UCSD-AML1 (cell line): ENCODE results near the gene TACC2.
"Not testable (repeated sequence)": the region's sequence is repeated elsewhere in the genome, so short reads cannot be mapped to it uniquely, and the experiment has no call there.

Experiments used
- DNase-seq: peaks from one replicate; lab custom pipeline; 2025; ENCODE audit not compliant: unreplicated experiment; lab: John Stamatoyannopoulos, UW

Gene TACC2

DNA sequence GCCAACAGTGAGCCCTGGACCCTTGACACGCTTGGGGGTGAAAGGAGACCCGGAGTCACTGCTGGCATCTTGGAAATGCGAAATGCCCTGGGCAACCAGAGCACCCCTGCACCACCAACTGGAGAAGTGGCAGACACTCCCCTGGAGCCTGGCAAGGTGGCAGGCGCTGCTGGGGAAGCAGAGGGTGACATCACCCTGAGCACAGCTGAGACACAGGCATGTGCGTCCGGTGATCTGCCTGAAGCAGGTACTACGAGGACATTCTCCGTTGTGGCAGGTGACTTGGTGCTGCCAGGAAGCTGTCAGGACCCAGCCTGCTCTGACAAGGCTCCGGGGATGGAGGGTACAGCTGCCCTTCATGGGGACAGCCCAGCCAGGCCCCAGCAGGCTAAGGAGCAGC is 98.5 kb downstream of the TACC2 start:
- DNase-seq, result no peak

- no peak for DNase-seq
Observed at GRCh38 chr10:122089311-122090017, 100.5 kb downstream of the TACC2 start.

DNA sequence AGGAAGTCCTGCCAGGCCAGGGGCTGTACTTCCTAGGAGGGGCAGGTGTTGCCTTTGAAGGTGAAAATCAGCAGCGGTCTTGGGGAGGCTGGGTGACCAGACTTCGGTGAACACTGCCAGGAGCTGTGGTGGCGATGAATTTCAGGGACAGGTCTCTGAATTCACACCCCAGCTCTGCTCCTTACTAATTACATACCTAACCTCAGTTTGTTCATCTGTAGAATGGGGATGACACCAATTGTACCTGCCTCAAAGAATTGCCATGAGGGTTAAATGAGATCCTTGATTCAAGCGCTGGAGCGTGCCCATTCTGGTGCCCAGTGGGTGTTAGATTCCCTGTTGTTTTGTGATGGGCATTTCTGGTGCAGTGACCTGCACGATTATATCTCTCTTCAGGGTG is 102.8 kb downstream of the TACC2 start:
- no peak for DNase-seq

- no peak for DNase-seq
Observed at GRCh38 chr10:122093076-122093475, 104.1 kb downstream of the TACC2 start.

- DNase-seq, result not testable (repeated sequence)
Observed at GRCh38 chr10:122096181-122096580, 107.2 kb downstream of the TACC2 start.

DNA sequence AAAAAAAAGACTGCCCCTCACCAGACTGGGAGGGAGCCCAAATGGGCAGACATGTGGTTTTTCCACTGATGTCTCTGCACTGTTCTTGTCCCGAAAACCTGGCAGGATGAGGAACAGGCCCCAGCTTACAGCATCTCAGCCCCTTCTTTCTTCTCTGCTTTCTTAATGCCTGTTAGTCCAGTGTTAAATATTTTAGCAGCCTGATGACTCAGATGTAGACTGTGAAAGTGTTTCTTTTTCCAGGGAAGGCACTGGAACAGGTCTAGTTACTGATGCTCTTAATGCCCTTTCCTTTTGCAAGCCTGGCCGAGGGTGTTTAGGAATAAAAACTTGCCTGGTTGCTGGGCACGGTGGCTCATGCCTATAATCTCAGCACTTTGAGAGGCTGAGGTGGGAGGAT is 107.7 kb downstream of the TACC2 start:
- no peak for DNase-seq

- no peak for DNase-seq
Observed at GRCh38 chr10:122097935-122098334, 109.0 kb downstream of the TACC2 start.

DNA sequence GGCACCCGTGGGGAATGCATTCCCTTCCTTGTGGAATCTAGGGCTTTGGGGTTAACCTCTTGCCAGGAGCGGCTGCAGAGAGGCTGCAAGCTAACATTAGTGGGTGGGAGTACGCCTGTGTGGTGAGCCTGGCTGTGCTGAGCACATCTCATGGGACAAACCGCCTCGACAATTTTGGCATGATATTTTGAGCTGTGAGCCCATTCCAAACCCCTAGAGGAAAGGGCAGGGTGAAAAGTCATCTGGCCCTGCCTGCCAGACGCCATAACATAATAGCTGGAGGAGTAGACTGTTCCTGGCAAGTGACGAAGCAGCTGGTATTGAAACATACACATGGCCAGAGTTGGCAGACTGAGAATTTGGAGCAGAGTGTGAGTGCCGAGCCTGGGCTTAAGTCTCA is 110.0 kb downstream of the TACC2 start:
- no peak for DNase-seq

DNA sequence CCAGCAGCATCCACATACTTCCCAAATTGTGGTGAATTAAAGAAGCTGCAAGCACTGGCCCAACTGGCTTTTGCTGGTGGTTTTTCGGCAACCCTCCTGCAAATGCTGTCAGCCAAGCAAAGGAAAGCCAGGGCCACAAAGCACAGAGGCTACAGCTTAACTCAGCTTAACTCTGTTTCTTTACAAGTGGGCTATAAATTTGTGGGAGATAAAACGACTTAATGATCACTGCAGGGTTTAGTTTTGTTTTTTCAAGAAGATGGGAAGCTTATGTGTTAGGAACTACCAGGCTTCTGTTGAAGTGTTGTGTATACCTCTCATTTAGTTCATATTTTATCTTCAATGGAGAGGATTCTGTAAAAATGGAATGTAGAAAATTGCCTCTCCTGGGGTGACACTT is 110.6 kb downstream of the TACC2 start:
- no peak for DNase-seq

DNA sequence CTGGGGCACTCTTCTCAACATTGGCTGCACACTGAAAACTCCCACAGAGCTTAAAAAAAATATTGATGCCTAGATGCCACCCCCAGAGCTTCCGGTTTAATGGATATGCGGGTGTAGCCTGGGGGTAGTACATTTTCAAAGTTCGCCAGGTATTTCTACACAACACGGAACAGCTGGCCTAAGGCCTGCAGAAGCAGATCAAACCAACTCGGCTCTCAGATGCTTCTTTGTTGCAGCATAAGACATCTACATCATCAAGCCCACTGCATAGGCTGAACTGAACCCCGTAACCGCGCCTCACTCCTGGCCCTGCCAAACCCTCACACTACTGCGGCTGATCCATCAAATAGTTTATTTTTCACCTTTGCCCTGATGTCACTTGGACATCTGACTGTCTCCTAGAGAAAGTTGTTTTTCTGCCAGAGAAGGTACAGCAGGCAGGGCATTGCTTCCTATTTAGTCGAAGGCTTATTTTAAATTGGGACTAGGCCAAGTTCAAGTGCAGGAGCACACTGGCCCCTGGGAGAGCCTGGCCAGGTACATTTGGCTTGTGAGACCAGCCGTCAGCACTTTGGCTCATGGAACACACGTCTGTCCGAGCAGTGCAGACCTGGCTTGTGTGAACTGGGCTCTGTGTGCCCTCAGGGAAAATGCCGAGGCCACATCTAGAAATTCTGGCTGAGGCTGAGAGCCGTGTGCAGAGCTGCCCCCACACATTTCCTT is 113.3 kb downstream of the TACC2 start:
- DNase-seq, result no peak

DNA sequence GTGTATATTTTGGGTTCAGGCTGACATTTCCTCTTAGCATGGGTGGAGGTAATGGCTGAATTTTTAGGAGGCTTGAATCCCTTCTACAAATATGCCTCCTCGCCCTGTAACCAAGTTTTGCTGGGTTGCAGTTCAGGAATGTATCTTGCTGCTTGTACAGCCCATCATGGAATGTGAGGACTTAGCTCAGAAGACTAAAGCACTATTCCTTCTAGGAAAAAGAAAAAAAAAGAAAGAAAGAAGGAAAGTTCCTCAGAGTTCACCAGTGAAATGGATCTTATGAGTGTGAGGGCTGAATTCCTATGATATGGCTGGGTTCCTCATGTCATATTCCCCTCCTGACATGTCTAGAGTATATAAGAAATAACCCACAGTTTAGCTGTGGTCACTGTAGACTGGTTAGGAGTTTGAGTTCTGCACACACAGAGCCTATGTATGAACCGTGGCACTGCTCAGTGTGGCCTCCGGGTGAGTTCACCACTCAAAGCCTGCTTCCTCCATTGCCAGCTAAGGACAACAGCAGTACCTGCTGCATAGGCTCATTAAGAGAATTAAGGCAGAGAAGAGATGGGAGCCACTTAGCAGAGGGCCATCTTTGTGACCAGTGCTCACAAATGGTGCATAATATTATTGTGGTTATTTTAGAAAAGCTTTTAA is 114.0 kb downstream of the TACC2 start:
- no peak for DNase-seq

GRCh38 chr10:122103592-122103991 is 114.6 kb downstream of the TACC2 start:
- DNase-seq, result no peak

- not testable (repeated sequence) for DNase-seq
Observed at GRCh38 chr10:122108786-122109185, 119.8 kb downstream of the TACC2 start.

DNA sequence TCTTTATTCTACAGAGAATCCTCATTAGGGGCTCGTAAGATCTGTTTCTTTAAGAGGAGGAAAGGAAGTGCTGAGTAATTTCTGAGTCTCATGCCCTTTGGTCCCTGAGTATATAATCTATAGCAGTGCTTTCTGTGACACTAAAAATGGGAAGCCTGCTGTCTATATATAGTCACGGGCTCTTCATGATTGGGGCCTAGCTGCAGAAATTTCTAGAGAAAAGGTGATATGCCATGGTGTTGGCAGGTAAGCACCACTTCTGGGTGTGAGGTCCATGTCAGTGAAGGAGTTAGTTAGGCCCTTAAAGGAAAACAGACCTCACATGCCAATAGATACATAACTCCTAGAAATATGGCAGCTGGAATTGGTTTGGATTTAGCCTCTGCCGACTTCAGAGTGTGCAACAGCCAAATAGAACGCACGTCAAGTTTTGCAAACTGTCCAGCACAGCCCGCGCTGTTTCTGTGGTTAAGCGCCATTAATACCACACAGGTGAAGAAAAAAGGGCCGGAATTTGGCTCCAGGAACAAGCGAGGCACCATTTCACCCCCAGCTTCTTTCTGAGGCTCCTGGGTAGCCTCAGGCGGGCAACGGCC is 123.2 kb downstream of the TACC2 start:
- DNase-seq, result no peak

DNA sequence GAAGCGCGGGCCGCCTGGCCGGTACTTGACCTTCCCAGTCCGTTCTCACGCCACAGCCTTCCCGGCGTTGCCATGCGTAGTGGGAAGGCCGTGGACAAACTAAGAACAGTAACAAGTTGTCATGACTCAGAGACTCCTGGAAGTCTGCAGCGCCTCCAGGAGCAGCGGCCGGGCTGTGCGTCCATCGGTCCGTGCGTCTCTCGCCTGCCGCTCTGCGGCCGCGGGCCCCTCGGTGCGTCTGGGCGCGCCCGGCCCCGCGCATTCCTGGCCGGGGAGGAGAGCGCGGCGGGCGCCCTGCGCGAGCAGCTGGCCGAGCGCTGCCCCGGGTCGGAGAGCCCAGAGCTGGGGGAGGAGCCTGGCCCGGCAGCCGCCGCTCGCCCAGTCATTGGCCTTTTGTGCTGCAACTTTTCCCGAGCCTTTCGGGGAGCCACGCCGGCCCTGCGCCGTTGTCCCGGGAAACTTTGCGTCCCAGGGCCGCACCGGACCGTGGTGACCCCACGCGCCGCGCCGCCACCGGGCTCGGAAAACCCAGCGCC is 123.7 kb downstream of the TACC2 start:
- DNase-seq, result peak; percentile 30

DNA sequence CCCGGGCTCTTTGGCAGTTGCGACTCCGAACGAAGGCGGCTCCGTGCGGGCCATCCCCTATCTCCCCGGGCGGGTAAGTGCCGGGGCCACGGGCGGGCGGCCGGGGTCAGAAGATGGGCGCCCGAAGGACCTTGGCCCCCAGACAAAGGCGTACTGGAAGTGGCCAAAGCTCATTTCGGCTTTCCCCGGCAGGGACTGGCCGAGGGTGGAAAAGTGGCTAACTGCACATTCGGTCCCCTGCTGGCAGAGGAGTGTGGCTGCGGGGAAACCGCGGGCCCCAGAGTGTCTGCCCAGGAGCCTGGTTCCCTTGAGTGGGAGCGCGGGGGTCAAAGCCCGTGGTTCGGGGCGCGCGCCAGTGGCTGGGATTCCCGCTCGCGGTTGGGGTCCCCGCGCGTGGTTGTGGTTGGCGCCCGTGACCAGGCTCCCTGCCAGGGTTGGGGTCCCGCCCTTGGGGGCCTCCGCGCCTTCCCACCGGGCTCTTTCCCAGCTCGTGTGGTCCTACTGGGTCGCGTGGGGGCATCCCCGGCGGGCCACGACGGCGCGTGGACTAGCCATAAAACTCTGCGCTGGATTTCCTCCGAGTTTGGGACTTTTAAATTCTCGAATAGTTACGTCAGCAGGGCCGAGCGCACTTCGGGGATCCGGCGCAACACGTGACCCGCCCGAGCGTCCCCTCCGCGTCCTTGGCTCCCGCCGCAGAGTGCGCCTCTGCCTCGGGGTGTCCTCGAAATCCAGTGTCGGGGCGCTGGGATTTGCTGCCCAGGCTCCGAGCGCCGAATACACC is 124.4 kb downstream of the TACC2 start:
- peak; percentile 36 for DNase-seq

DNA sequence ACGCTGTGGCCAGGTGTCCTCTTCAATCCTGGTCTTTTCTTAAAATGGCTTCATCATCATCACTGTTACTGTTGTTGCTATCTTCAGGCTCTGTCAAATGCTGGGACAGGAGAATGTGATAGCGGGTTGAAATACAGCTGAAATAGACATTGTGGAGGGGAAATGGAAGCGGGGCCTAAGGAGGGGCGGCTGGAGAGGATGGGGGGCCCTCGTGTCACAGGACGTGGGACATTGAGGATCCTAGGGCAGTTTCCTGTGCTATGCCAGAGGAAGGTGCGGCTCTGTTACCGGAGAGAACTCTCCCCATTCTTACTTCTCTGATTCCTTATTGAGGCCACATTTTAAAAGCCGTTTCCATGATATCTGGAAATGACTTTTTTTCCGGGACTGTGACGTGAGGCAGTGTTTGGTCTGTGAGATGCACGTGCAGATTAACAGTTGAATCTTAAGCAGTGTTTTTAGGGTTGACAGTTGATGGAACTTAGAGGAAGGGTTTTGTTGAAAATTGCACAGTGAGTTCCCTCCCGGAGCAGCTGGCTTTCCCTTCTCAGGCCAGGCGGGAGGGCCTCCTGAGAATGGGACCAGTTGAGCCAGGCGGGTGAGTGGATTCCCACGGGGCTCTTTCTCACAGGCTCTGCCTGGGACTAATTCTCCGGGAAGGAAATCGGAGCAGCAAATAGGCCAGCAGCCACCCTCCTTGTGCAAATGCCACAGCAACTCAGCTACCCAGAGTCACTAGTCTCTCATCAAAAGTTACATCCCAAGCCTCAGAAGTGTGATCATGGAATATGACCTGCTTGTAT is 125.2 kb downstream of the TACC2 start:
- no peak for DNase-seq

- DNase-seq, result no peak
Observed at GRCh38 chr10:122115874-122116273, 126.9 kb downstream of the TACC2 start.

- DNase-seq, result no peak
Observed at GRCh38 chr10:122116331-122116730, 127.4 kb downstream of the TACC2 start.

- DNase-seq, result no peak
Observed at GRCh38 chr10:122117475-122117874, 128.5 kb downstream of the TACC2 start.
